NCI-H146 treated with DMSO at 0.1 percent for 48 hours (cell line): ENCODE measurements around the gene TP73.
"Not testable (repeated sequence)": the region's sequence is repeated elsewhere in the genome, so short reads cannot be mapped to it uniquely, and the experiment has no call there.

Source experiments
- DNase-seq: peaks from one replicate; lab custom pipeline; 2025; ENCODE audit not compliant: unreplicated experiment; lab: John Stamatoyannopoulos, UW

The TP73 gene

GRCh38 chr1:3741566-3742438 is 89.5 kb downstream of the TP73 start:
- DNase-seq, result no peak

DNA sequence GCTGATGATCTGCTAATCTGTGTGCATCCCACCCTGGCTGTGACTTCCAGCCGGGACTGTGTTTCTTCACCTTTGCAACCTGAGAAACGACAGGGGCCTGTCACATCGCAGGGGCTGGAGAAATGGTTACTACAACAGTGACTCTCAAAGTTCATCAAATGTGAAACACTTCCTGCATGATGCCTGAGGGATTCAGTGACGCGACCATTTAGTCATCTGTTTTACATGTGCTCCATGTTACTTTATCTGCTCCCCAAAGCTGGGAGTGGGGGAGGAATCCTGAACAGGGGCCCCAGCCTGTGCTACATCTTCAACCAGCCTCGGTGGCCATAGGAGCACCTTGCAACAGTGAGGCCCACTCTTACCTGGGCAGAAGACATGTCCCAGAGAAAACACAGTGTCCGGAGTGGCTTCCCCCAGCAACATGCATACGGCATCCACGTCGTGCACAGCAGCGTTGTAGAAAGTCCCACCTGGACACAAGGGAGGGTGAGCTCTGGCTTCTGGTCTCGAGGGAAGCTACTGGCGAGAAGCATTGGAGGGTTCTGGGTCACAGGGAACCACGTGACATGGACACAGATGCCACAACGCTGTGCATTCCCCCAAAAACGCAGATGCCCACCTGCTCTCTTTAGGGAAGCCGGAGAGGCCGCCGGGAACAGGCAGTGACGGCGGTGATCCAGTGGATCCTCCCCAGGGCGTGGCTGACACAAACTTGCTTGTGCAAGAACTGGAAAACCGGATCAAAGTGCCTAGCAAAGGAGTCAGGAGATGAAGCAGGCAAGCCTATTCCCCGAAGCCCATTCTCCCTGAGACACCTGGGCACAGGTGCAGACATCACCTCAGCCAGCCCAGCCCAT is 90.4 kb downstream of the TP73 start:
- no peak for DNase-seq

DNA sequence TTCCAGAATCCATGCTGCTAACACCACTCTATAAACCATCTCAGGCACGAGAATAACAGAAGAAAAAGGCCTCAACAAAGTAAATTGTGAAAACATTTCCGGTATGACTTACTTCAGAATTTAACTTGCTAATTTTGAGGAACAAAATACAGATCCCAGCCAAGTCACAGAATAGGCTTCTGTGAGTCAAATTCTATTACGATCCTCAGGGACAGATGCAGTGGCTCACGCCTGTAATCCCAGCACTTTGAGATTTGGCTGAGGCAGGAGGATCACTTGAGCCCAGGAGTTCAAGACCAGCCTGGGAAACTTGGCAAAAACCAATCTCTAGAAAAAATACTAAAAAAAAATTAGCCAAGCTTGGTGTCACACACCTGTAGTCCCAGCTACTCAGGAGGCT is 91.1 kb downstream of the TP73 start:
- no peak for DNase-seq

GRCh38 chr1:3743826-3744225 is 91.5 kb downstream of the TP73 start:
- no peak for DNase-seq

- no peak for DNase-seq
These were observed 92.3 kb downstream of the TP73 start for GRCh38 chr1:3744646-3745045.

GRCh38 chr1:3745071-3745470 is 92.8 kb downstream of the TP73 start:
- DNase-seq, result no peak

DNA sequence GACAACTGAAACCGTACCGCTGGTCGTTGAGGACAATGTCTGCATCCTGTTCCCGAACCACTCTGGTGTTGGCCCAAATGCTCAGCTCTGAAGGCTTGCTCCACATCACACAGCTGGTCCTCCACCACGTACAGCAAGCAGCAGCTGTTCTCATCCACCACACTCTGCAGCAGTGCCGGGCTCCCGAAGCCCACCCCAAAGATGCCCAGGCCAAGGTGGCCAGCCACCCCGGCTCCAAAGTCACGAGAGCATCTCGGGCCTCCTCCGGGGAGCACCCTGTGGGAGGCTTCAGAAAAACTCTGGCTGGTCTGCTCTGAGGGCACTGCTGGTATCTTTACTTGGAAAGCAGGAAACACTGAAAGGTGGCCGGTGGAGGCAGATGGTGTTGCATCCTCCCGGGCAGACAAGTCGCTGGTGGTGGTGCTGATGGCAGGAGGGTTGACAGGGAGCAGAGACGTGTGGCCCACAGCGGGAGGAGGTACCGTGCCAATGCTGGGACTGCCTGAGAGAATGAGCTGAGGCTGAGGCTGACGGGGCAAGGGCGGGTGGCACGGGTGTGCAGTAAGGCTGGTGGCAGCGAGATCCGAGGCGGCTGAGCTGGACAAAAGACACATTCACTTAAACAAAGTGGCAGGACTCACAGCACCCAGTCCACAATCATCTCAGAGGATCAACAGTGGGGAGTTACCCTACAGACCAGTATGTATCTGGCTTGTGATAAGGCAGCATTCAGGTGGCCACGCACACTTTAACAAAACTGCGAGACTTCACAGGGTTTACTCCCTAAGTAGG is 93.5 kb downstream of the TP73 start:
- DNase-seq, result no peak

DNA sequence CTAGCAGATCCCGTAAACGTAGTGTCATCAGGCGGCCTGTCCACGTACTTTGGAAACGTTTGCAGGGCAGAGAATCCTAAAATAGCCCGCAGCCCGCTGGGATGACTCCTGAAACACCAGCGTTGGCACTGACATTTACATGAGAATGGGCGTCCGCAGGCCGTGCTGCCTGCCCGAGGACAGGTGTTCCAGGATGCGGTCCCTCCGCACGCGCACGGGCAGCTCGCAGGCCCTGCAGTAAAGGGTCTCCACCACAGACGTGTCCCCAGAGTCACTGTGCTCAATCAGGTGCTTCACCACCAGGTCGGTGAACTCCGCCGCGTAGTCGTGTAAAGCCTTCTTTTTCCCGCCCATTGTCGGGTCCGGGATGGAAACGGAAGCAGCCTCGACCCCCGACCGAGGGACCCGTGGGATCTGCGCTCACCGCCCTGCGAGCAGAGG is 94.1 kb downstream of the TP73 start:
- no peak for DNase-seq

- peak; percentile 52 for DNase-seq
These were observed 94.7 kb downstream of the TP73 start for GRCh38 chr1:3746830-3747521.

DNA sequence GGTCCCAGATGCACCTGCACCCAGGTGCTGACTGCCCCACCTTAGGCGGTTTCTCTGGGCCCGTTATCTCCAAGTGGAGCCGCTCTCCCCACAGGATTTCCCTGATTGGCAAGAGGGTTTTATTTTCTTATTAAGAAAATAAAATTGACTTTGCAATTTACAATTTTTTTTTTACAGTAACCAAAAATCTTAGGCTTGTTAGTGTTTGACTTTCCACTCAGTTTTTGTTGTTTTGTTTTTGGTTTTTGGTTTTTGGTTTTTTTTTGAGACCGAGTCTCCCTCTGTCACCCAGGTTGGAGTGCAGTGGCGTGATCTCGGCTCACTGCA is 95.2 kb downstream of the TP73 start:
- DNase-seq, result no peak

DNA sequence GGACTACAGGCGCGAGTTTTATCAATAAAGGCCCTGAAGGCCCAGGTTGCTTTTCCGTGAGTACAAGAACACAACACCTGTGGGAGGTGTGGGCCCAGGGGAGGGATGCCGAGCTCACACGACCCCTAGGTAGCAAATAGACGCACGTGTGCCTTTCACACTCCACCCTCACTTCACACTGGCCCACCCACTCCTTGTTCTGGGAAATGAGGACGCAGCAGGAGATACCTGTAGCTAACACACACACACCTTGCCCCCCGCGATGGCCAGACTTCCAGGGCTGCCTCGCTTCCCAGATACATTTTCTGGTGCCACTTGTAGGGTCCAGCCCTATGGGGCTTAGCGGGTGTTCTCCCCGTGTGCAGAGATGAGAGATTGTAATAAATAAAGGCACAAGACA is 95.6 kb downstream of the TP73 start:
- DNase-seq, result no peak

DNA sequence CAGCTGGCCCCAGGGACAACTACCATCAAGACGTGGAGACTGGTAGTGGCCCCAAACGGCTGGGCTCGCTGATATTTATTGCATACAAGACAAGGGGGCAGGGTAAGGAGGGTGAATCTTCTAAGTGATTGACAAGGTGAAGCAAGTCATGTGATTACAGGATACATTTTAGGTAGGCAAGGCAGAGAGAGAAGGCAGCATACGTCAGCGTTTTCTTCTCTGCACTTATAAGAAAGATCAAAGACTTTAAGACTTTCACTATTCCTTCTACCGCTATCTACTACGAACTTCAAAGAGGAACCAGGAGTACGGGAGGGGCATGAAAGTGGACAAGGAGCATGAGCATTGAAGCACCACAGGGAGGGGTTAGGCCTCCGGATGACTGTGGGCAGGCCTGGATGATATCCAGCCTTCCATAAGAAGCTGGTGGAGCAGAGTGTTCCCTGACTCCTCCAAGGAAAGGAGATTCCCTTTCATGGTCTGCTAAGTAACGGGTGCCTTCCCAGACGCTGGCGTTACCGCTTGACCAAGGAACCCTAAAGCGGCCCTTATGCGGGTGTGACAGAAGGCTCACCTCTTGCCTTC is 96.1 kb downstream of the TP73 start:
- DNase-seq, result not testable (repeated sequence)

DNA sequence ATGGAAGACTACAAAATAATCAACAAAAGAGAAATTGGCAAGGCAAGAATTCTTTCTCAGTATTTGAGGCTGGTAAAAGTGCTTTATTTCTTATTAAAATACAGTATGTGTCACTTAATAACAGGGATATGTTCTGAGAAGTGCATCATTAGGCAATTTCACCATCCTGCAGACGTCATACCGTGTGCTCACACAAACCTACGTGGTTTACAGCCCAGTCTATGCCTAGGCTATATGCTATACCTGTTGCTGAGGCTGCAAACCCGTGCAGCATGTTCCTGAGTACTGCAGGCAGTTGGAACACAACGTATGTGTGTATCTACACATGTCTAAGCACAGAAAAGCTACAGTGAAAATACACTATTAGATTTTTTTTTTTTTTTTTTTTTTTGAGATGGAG is 97.2 kb downstream of the TP73 start:
- DNase-seq, result no peak

DNA sequence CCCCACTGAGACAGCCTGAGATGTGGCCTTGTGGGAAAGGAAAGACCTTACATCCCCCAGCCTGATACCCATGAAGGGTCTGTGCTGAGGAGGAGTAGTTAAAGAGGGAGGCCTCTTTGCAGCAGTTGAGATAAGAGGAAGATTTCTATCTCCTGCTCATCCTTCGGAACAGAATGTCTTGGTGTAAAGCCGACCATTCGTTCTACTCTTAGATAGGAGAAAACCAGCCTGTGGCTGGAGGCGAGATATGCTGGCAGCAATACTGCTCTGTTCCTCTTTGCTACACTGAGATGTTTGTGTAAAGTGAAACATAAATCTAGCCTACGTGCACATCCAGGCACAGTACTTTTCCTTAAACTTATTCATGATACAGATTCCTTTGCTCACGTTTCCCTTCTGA is 98.4 kb downstream of the TP73 start:
- no peak for DNase-seq

- no peak for DNase-seq
These were observed 100.2 kb downstream of the TP73 start, which contains the start of gene CCDC27 for GRCh38 chr1:3752400-3752945. TSS of gene CCDC27 (plus strand) at chr1:3752450. CDS start at chr1:3752482, 32 bp downstream.

DNA sequence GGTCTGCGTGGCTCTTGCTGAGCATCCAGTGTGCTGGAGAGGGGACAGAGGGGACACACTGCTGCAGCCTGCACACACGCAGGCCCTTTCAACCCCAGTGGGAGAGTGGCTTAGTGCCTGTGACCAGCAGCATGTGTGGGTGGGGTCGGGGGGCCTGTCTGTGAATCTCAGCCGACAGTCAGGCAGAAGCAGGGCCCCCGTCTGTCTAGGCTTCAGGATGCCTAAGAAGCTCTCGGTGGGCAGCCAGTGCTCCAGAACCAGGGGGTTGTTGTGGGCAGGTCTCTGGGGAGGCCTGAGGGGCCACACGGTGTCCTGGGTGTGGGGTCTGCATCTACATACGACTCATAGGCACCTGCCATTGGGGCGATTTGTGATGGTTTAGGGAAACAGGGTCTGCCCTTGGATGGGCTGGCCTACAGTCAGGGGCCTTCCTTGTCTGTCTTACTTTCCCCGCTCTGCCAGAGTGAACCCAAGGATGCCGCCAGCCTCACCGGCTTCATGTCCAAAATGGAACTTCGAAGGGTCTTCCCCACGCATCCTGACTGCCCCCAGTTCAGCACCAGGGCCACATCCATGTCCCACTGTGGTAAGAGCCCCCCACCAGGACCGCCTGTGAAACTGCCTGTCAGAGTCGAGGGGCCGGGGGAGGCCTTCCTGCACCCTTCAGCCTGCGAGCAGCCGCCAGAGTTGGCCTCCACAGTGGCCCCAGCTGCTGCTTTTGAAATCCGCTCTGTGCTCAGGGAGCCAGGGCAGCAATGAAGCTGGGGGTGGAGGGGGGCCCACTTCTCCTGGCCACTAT is 101.5 kb downstream of the TP73 start:
- no peak for DNase-seq

- DNase-seq, result no peak
These were observed 104.1 kb downstream of the TP73 start for GRCh38 chr1:3756394-3756793.

GRCh38 chr1:3759164-3759563 is 106.8 kb downstream of the TP73 start:
- DNase-seq, result no peak

DNA sequence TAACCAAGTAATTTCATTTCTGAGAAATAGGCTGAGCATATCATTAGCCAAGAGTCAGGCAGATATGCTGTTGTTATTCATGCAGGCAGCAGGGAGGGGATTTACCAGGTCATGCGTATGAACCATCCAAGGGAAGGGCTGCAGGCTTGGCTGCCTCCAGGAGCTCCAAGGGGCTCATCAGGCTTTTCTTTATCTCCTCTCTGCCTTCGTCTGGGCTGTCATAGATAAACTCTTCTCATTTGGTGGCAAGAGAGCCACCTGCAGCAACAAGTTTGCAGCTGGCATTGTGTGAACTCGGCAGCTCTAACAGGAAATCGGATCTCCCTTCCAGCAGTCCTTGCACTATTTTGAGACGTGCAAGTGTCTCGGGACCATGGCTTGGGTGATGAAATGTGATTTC is 107.5 kb downstream of the TP73 start:
- no peak for DNase-seq
